ENCODE data around the gene PPP2CA. TPM values are rescaled to one million over a fixed set of nuclear protein-coding genes. Genes with fewer than 3 reads are reported as not detected.

Gene PPP2CA
- total and polyA plus RNA-seq, 2 of the 13 experiments (the other 11 are each of a cell fraction or from before 2014, with no cell fraction given): 82.4 to 171 TPM

DNA sequence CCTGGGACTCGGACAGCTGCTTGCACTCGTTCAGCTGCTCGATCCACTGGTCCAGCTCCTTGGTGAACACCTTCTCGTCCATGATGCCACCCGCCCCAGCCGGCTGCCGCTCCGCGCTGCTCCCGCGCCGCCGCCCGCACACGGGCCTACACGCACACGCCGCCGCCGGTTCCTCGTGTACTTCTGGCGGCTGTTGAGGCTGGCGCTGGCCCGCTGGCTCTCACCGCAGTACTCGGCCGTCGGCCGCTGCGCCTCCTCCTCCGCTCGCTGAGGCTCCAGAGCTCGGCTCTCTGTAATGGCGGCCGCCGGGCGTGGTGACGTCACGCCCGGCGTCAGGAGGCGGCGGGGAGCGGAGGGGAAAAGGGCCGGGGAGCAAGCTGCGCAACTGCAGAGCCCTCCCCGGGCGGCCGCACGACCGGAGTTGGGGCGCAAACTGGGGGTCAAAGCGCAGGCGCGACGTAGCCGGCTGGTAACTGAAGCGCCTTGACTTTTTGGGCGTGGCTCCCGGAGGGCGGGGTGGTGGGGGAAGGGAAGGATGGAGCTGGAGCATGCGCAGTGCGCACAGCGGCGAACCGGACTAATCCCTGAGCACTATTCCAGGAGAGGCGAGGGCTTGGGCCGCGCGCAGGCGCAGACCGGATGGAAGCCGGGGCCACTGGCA is at the start of gene PPP2CA (continued):
- TF ChIP-seq, protein P1, sequence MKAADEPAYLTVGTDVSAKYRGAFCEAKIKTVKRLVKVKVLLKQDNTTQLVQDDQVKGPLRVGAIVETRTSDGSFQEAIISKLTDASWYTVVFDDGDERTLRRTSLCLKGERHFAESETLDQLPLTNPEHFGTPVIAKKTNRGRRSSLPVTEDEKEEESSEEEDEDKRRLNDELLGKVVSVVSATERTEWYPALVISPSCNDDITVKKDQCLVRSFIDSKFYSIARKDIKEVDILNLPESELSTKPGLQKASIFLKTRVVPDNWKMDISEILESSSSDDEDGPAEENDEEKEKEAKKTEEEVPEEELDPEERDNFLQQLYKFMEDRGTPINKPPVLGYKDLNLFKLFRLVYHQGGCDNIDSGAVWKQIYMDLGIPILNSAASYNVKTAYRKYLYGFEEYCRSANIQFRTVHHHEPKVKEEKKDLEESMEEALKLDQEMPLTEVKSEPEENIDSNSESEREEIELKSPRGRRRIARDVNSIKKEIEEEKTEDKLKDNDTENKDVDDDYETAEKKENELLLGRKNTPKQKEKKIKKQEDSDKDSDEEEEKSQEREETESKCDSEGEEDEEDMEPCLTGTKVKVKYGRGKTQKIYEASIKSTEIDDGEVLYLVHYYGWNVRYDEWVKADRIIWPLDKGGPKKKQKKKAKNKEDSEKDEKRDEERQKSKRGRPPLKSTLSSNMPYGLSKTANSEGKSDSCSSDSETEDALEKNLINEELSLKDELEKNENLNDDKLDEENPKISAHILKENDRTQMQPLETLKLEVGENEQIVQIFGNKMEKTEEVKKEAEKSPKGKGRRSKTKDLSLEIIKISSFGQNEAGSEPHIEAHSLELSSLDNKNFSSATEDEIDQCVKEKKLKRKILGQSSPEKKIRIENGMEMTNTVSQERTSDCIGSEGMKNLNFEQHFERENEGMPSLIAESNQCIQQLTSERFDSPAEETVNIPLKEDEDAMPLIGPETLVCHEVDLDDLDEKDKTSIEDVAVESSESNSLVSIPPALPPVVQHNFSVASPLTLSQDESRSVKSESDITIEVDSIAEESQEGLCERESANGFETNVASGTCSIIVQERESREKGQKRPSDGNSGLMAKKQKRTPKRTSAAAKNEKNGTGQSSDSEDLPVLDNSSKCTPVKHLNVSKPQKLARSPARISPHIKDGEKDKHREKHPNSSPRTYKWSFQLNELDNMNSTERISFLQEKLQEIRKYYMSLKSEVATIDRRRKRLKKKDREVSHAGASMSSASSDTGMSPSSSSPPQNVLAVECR (CRISPR knock-in tag; IDR thresholded peaks at IDR 0.05; ENCODE audit: borderline replicate concordance): peak; percentile 72; the same call in 1 of the 2 replicates
- TF ChIP-seq CCAR2 (optimal IDR thresholded peaks at IDR 0.05; ENCODE audit: low read depth, low read length) (no peak), MATR3 (CRISPR knock-in tag; IDR thresholded peaks at IDR 0.05) (no peak), ZNF432 (CRISPR knock-in tag; IDR thresholded peaks at IDR 0.05; ENCODE audit: borderline replicate concordance) (no peak), ZNF607 (CRISPR knock-in tag; IDR thresholded peaks at IDR 0.05; ENCODE audit: borderline replicate concordance) (peak; percentile 86), ZNF33B (CRISPR knock-in tag; IDR thresholded peaks at IDR 0.05) (peak; percentile 60), ARNT2 (CRISPR knock-in tag; IDR thresholded peaks at IDR 0.05; ENCODE audit: low read depth) (peak; percentile 76), ZKSCAN5 (CRISPR knock-in tag; IDR thresholded peaks at IDR 0.05) (no peak), PRPF4 (IDR thresholded peaks at IDR 0.05; ENCODE audit: low read depth, low read length, poor library complexity, severe bottlenecking) (peak; percentile 80), MLLT10 (CRISPR knock-in tag; IDR thresholded peaks at IDR 0.05) (no peak), RCOR2 (CRISPR knock-in tag; IDR thresholded peaks at IDR 0.05) (no peak), ARNTL (CRISPR knock-in tag; IDR thresholded peaks at IDR 0.05) (no peak; the same call in 1 of the 2 replicates), MXD4 (CRISPR knock-in tag; IDR thresholded peaks at IDR 0.05) (no peak; the same call in 1 of the 2 replicates), ZNF138 (CRISPR knock-in tag; IDR thresholded peaks at IDR 0.05; ENCODE audit: low read depth) (no peak; the same call in 1 of the 2 replicates), GPN1 (CRISPR knock-in tag; IDR thresholded peaks at IDR 0.05; ENCODE audit: borderline replicate concordance) (no peak)
- TF ChIP-seq, protein P2, sequence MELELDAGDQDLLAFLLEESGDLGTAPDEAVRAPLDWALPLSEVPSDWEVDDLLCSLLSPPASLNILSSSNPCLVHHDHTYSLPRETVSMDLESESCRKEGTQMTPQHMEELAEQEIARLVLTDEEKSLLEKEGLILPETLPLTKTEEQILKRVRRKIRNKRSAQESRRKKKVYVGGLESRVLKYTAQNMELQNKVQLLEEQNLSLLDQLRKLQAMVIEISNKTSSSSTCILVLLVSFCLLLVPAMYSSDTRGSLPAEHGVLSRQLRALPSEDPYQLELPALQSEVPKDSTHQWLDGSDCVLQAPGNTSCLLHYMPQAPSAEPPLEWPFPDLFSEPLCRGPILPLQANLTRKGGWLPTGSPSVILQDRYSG (CRISPR knock-in tag; IDR thresholded peaks at IDR 0.05): no peak; the same call in 1 of the 2 replicates
- TF ChIP-seq, protein P3, sequence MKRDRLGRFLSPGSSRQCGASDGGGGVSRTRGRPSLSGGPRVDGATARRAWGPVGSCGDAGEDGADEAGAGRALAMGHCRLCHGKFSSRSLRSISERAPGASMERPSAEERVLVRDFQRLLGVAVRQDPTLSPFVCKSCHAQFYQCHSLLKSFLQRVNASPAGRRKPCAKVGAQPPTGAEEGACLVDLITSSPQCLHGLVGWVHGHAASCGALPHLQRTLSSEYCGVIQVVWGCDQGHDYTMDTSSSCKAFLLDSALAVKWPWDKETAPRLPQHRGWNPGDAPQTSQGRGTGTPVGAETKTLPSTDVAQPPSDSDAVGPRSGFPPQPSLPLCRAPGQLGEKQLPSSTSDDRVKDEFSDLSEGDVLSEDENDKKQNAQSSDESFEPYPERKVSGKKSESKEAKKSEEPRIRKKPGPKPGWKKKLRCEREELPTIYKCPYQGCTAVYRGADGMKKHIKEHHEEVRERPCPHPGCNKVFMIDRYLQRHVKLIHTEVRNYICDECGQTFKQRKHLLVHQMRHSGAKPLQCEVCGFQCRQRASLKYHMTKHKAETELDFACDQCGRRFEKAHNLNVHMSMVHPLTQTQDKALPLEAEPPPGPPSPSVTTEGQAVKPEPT (CRISPR knock-in tag; IDR thresholded peaks at IDR 0.05; ENCODE audit: low read depth): no peak
- TF ChIP-seq, protein P4, sequence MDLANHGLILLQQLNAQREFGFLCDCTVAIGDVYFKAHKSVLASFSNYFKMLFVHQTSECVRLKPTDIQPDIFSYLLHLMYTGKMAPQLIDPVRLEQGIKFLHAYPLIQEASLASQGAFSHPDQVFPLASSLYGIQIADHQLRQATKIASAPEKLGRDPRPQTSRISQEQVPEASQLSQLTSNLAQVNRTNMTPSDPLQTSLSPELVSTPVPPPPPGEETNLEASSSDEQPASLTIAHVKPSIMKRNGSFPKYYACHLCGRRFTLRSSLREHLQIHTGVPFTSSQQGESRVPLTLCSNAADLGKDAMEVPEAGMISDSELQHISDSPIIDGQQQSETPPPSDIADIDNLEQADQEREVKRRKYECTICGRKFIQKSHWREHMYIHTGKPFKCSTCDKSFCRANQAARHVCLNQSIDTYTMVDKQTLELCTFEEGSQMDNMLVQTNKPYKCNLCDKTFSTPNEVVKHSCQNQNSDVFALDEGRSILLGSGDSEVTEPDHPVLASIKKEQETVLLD (CRISPR knock-in tag; IDR thresholded peaks at IDR 0.05; ENCODE audit: low read depth): peak; percentile 73
- TF ChIP-seq, protein P5, sequence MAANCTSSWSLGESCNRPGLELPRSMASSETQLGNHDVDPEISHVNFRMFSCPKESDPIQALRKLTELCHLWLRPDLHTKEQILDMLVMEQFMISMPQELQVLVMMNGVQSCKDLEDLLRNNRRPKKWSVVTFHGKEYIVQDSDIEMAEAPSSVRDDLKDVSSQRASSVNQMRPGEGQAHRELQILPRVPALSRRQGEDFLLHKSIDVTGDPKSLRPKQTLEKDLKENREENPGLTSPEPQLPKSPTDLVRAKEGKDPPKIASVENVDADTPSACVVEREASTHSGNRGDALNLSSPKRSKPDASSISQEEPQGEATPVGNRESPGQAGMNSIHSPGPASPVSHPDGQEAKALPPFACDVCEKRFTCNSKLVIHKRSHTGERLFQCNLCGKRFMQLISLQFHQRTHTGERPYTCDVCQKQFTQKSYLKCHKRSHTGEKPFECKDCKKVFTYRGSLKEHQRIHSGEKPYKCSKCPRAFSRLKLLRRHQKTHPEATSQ (CRISPR knock-in tag; IDR thresholded peaks at IDR 0.05; ENCODE audit: borderline replicate concordance): no peak; the same call in 1 of the 2 replicates

Data from HepG2 (cell line).